ENCODE measurements around the gene MAP1LC3B2.
"Not testable (repeated sequence)": the region's sequence is repeated elsewhere in the genome, so short reads cannot be mapped to it uniquely, and the experiment has no call there.

Gene MAP1LC3B2

DNA sequence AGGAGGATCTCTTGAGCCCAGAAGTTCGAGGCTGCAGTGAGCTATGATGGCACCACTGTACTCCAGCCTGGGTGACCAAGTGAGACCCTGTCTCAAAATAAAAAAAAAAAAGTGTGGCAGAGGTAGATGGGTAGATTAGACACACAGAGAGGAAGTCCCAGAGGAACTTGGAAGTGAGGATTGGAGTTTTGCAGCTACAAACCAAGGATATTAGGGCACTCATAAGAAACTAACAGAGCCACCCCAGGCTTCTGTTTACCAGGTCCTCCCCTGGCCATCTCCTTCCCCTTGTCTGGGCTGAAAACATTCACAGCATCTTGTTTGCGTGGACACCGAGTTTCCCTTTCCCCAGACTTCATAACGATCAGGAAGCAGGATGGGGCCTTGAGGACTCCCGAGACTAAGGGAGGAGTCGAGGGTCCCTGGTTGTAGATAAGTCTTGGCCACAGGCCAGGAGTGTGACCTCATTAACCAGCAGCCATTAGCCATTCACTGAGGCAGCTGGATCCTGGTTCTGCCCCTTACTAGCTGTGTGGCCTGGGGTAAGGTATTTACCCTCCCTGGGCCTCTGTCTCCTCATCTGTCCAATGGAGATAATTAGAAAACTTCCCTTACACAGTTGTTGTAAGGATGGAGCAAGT lies 2.1 kb downstream of the MAP1LC3B2 start:
- DNase-seq: no peak

DNA sequence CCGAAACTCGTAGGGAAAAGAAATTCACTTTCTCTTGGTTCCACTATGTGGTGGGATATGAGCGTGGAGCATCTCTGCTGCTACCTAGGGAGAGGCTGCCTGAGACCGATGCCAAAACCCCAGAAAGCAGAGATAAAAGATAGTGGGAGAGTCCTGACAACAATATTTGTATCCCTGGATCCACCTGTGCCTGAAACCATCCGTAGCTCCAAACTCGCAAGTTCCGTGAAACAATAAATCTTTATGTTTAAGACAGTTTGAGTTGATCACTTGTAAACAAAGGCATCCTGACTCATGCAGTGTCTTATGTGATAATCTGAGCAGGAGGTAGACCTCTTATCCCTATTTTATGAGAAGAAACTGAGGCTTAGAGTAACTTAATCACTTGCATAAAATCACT lies 2.9 kb downstream of the MAP1LC3B2 start:
- DNase-seq: no peak

DNA sequence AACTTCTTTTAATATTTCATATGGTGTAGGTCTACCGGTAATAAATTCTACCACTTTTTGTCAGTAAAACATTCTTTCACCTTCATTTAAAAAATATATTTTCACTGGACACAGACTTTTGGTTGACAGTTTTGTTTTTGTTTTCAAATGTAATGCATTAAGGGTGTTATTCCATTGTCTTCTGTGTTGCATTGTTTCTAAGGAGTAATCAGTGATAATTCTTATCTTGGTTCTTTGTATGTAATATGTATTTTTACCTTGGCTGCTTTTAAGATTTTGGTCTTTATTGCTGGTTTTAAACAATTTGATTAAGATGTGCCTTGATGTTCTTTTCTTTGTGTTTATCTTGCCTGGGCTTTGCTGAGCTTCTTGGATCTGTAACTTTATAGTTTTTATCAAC lies 4.1 kb downstream of the MAP1LC3B2 start:
- DNase-seq: no peak

DNA sequence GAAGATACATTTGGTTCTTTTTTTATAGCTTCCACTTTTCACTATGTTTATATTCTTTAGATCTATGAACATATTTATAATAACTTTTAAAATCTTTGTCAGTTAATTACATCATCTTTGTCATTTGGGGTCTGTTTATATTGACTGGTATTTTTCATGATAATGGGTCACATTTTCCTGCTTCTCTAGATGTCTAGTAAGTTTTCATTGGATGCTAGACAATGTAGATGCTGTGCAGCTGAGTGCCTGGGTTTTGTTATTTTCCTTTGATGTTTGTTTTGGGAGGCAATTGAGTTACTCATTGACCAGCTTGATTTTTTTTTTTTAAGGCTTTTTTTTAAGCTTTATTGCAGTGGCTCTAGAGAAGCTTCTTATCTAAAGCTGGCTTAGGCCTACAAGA lies 4.9 kb downstream of the MAP1LC3B2 start:
- no peak for DNase-seq

DNA sequence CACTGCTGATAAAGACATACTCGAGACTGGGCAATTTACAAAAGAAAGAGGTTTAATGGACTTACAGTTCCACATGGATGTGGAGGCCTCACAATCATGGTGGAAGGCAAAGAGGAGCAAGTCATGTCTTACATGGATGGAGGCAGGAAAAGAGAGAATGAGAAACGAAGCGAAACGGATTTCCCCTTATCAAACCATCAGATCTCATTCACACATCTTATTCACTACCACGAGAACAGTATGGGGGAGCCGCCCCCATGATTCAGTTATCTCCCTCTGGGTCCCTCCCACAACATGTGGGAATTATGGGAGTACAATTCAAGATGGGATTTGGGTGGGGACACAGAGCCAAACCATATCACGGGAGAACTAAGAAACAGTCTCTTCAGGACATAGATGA lies 6.0 kb downstream of the MAP1LC3B2 start:
- not testable (repeated sequence) for DNase-seq

DNA sequence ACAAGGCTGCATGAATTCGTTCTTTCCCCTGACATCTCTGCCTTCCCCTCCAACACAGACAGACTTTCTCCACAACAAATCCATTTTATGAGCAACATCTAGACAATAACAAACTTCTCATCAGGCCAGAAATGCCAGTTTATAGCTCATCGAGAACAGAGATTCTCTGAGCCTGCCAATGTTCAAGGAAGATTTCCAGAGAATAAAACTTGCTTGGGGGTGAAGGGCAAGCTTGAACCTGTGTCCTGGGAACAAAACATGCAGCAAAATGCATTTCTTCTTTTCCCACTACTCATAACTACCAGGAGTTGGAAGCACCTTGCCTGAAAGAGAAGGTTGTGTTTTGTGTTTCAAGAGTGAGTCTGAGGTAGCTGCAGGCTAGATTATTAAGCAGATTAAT lies 6.8 kb downstream of the MAP1LC3B2 start:
- no peak for DNase-seq

DNA sequence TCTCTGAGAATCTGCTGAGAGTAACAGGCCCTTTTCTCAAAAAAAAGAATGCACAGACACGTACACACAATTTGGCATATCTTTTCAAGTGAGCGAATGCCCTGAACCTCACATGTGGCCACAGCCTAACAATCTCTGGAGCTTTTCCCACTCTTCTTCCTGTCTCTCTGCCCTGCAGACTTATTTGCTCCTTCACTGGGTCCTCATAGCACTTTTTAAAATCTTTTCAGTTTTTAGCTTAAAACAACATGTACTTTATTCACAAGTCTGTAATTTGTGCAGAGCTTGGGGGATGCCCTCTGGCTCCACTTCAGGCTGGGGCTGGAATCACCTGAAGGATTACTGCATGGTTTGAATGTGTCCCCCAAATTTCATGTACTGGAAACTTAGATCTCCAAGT lies 9.0 kb downstream of the MAP1LC3B2 start:
- DNase-seq: no peak

DNA sequence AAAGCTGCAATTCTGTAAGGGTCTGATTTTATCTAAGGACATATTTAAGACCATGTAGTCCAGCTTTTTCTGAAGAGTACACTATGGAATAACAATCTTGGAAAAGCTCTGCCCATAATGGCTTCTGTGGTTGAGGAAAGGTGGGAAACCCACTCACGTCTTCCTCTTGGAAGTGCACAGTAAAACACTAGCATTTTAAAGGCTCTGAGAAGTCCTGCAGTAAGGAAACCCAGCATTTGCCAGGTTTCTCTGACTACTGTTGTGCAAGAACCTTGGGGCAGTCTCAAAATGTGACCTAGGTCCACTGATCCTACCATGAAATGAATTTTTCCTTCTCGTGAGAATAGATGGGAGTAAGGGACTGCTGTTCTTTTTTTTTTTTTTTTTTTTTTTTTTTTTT lies 11.9 kb downstream of the MAP1LC3B2 start:
- DNase-seq: no peak

DNA sequence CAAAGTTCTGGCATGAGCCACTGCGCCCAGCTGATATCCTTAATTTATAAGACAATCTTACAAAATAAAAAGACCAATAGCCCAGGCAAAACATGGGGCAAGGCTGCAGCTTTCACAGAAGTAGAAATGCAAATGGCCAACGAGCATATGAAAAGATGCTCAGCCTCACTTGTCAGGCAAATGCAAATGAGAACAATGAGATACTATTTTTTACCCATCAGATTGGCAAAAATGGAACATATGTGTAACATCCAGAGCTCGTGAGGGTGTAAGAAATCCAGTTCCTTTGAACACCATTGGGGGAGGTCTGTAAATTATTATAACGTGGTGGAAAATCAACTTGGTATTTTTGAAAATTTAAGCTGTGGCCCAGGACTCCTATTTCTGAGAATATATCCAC lies 14.6 kb downstream of the MAP1LC3B2 start:
- DNase-seq: no peak

DNA sequence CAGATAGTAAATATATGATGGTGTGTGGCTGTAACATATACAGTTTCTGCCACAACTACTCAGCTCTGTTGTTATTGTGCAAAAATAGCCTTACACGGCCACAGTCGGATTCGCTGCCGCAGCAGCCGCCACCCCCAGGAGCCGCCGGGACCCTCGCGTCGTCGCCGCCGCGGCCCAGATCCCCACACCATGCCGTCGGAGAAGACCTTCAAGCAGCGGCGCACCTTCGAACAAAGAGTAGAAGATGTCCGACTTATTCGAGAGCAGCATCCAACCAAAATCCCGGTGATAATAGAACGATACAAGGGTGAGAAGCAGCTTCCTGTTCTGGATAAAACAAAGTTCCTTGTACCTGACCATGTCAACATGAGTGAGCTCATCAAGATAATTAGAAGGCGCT lies 16.6 kb downstream of the MAP1LC3B2 start:
- DNase-seq: not testable (repeated sequence)

DNA sequence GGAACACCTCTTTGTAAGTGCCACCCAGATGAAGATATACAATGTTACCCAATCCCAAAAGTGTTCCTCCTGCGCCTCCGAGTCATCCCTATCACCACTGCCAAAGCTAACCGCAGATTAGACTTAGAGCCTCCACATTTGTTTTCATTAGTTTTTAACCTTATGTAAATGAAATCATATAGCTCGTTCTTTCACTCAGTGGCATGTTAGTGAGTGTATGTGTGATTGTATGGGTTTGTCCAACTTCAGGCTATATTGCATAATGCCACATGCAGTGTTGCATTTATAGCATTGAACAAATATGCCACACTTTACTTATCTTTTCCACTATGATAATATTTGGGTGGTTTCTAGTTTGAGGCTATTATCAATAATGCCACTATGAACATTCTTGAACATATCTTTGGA lies 18.0 kb downstream of the MAP1LC3B2 start:
- DNase-seq: no peak

DNA sequence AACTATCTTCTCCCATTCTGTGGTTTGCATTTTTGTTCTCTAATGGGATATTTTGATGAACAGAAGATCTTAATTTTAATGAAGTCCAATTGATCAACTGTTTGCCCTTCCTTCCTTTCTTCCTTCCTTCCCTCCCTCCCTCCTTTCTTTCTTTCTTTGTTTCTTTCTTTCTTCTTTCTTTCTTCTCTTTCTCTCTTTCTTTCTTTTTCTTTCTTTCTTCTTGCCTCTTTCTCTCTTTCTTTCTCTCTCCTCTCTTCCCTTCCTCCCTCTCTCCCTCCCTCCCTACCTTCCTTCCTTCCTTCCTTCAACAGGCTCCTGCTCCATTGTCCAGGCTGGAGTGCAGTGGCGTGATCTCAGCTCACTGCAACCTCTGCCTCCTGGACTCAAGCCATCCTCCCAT lies 18.9 kb downstream of the MAP1LC3B2 start:
- DNase-seq: no peak

DNA sequence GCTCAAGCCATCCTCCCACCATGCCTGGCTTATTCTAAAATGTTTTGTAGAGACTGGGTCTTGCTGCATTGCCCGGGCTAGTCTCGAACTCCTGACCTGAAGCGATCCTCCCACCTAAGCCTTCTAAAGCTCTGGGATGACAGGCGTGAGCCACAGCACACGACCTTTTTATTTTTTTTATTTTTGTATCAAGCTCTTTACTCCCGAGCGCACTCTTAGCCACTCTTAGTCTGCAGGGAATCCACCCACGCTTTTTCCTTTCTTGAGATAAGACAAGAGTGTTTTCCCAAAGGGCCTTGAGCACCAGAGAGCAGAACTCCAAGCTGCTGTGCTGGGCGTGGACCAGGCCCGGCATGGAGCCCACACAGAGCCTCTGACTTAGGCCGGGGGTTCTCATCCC lies 23.4 kb downstream of the MAP1LC3B2 start:
- no peak for DNase-seq

DNA sequence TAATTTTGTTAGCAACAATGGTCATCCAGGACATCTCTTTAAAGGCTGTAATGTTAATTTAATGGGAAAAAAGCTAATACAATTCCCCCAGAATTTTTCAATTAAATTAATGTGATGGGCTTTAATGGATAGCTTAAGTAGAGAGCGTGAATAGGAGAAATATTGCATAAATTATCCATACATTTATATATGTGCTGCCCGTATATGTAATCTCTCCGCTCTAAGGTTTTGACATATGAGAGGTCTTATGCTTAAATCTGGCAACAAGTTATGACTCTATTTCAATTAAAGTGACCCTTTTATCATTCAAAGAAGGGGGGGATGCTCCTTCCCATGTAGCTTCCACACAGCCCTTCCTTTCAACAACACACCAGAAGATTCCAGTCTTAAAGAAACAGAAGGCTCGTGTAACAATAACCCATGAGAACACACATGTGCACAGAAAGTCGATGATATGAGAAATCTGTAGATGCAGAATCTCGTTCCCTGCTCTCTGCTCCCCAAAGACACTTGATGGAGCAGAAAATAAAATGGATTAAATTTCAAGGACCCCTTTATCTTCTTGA lies 24.0 kb downstream of the MAP1LC3B2 start:
- DNase-seq: no peak

DNA sequence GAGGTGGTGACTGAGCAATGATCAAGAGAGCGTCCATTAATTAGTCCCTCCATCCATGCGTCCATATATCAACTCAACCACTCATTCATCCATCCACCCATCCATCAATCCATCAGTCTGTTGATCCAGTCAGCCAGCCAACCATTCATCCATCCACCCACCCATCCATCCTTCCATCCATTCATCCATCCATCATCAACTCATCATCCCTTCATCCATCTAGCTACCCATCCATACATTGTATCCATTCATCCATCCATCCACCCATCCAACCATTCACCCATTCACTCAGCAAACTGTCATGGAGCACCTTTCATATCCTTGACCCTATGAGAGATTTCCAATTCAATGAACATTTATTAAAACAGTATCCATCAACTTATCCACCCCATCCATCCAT lies 28.1 kb downstream of the MAP1LC3B2 start:
- DNase-seq: no peak

DNA sequence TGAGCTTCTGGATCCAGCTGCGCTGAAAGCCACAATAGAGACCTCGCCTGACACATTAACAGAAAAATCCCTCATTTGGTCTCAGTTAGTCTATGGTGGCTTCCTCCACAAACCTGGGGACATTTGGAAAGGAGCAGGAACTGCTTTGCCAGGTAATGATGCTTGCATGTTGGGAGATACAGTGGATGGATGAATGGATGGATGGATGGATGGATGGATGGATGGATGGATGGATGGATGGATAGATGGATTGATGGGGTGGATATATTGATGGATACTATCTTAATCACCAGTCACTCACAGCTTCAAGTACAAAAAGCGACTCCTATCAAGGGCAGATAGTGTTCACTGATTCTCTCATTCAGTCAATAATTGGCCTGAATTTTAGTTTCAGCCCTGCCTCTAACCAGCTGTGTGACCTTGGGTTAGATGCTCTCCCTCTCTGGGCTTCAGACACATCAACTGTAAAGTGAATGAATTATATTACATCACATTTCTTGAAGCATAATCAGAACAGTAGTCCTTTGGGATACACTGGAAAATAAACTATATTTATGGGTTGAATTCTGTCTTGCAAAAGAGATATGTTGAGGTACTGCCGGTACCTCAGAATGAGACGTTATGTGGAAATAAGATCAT lies 29.3 kb downstream of the MAP1LC3B2 start:
- no peak for DNase-seq

DNA sequence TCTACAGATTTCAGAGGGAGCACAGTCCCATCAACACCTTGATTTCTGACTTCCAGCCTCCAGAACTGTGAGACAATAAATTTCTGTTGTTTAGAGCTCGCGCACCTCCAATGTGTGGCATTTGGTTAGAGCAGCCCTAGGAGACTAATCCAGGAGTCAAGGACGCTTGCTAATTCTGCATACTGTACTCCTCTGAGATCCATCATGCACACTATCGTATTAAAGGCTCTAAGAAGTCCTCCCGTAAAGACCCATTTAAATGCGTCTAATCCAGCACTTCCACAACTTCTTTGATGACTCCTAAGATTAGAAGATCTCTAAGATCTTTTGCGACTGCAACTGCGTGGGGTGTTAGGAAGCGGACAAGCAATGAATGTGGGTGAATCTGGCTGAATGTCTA lies 30.4 kb downstream of the MAP1LC3B2 start:
- DNase-seq: no peak

DNA sequence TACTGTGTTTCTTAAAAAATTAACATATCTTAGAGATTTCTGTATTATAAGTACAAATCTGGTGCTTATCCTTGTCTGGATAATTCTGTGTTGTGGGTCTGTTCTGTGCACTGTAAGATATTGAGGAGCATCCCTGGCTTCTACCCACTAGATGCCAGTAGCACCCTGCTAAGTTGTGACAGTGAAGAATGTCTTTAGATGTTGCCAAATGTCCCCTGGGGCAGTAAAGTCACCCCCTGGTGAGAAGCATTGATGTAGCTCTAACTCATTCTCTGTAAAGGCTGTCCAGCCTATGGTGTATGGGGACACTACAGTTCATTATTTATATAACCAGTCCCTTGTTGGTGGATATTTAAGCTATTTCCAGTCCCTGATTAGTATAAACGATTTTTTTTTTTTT lies 31.4 kb downstream of the MAP1LC3B2 start:
- DNase-seq: no peak

DNA sequence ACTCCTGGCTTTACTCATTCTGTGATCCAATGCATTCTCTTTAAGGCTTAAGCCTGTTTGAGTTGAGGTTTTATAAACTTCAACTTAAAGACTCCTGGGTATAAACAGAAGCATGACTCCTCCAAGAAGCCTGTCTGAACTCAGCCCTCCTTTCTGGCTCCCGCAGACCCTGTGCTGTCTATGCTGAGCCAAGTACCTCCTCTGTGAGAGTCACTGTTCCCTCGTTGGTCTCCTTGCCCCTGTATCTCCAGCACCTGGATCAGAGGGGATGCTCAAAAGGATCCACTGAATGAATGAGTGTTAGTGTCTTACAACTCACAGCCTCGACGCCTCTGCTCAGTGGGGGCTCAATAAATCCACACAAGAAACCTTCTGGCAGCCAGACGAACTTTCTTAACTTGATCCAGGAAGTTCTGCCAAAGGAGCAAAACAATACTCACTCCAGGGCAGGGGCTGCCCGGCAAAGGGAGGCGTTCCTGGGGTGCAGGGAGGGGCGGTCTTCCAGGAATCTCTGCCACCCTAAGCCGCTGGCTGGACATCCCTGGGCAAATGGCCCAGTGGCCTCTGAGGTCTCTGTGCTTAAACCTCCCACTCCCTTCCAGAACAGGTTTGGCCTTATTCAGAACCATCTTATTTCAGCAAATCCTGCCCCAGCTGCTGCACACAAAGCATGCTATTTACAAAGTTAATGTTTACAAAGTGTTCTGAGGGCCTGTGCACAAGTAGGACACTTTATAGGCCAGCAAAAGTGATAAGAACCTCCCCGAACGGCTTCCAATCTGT lies 32.9 kb downstream of the MAP1LC3B2 start:
- no peak for DNase-seq

DNA sequence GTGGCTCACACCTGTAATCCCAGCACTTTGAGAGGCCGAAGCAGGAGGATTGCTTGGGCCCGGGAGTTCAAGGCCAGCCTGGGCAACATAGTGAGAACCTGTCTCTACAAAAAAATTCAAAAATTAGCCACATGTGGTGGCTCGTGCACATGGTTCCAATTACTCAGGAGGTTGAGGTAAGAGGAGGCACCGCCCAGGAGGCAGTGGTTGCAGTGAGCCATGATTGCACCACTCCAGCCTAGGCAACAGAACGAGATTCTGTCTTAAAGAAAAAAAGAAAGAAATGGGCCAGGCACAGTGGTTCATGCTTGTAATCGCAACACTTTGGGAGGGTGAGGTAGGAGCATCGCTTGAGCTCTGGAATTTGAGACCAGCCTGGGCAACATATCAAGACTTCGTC lies 33.5 kb downstream of the MAP1LC3B2 start:
- DNase-seq: no peak

DNA sequence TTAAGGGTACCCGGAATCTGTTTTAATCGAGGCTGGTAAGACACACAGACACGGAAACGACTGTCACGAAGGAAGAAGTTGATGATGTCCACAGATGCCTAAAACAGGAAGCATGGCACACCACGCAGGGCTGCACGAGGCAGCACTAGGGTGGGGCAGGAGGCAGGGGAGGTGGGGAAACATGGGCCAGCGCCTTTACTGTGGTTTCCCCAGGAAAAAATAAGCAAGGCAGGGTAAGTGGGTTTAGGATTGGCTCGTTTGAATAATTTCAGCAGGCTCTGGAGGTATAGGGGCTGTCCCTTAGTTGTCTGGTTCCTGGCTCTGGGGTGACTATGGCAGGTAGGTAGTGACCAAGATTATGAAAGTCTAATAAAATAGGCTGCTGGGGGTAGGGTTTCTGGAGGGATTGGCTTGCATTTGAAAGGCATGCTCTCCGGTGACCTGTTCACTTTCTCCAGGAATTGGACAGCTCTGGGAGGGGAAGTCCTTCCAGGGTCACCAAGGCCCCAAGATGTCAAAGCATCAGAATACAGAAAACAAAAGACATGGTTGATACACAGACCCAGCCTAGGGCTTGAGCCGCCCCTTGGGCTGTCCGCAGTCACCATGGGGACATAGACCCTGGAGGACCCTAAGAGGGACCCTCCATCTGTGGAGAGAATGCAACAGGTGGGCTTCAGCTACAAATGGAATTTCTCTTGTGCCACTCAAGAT lies 35.3 kb downstream of the MAP1LC3B2 start:
- no peak for DNase-seq

DNA sequence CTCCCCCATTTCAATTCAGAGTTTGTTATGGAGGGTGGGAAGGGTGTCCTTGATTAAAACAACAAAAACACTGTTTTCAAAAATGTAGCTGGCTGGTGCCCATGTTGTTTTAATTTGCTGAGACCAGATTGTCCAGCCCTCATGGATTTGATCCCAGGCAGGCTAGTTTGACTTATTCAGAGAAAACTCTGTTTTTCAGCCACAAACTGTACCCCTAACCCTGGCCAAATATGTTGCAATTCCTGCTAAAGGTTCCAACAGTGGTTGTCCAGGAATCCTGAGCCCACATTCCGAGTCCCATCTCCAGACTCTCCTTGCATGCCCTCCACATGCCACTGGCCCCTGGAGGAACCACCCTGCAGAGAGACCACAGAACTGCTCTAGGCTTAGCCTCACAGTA lies 36.0 kb downstream of the MAP1LC3B2 start:
- no peak for DNase-seq

DNA sequence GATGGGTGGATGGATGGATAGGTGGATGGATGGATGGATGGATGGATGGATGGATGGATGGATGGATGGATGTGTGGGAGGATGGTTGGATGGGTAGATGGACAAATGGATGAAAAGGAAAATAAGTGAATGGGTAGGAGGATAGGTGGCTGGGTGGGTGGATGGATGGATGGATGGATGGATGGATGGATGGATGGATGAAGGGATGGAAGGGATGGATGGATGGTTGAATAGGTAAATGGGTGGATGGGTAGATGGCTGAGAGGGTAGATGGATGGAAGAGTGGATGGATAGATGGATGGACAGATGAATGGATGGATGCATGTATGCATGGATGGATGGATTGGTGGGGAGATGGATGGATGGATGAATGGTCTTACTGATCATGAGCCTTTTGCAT lies 36.5 kb downstream of the MAP1LC3B2 start:
- no peak for DNase-seq

Data from NCI-H187 (cell line).